Natural killer cell (primary cell): ENCODE data around the gene FOXS1. TPM values are rescaled to one million over a fixed set of nuclear protein-coding genes. Genes with fewer than 3 reads are reported as not detected.
"Not testable (repeated sequence)": the region's sequence is repeated elsewhere in the genome, so short reads cannot be mapped to it uniquely, and the experiment has no call there.

Experiments
- ATAC-seq, 3 donors: fragments of 150-1000 bp in 2 of 3; fragments of 200-7000 bp in 1 of 3; cut with Tn5 transposase; 1 replicate in 1 of 3; 2 replicates in 2 of 3; pipeline ENCODE4 v1.10.0; 2021; ENCODE audit warnings: mild to moderate bottlenecking in 2 of 3, moderate library complexity in 2 of 3
- DNase-seq, 2 donors: peaks; one replicate each; pipeline versions ENCODE4 v3.0.0 to v3.0.0-alpha.2; 2013 to 2021; ENCODE audit warnings: mixed read lengths in 1 of 2
- H3K27ac ChIP-seq: one replicate; pipeline ENCODE4 v1.5.1; 2013; ENCODE audit warnings: mild to moderate bottlenecking, low read length
- H3K27me3 ChIP-seq: one replicate; pipeline ENCODE4 v1.6.1; 2013; ENCODE audit warnings: low read length; ENCODE audit not compliant: control insufficient read depth, insufficient read depth
- H3K36me3 ChIP-seq: one replicate; pipeline ENCODE4 v1.6.1; 2013; ENCODE audit warnings: low read length; ENCODE audit not compliant: control insufficient read depth, insufficient read depth
- H3K4me1 ChIP-seq: one replicate; pipeline ENCODE4 v1.6.1; 2013; ENCODE audit warnings: low read length; ENCODE audit not compliant: control insufficient read depth, insufficient read depth
- H3K4me3 ChIP-seq: one replicate; pipeline ENCODE4 v1.5.1; 2013; ENCODE audit warnings: low read length
- H3K9me3 ChIP-seq: one replicate; pipeline ENCODE4 v1.6.1; 2013; ENCODE audit warnings: low read length; ENCODE audit not compliant: control insufficient read depth, insufficient read depth
- H3K27ac Mint-ChIP-seq, 2 donors: one replicate each; pipeline ENCODE4 v1.8.0; 2022; ENCODE audit warnings: mild to moderate bottlenecking in 2 of 2, mixed read lengths in 2 of 2, moderate library complexity in 1 of 2
- H3K27me3 Mint-ChIP-seq, 2 donors: one replicate each; pipeline ENCODE4 v1.8.0; 2022; ENCODE audit warnings: low read depth in 2 of 2, mixed read lengths in 2 of 2
- H3K36me3 Mint-ChIP-seq: one replicate; pipeline ENCODE4 v1.8.0; 2022; ENCODE audit warnings: mixed read lengths
- H3K4me1 Mint-ChIP-seq, 2 donors: one replicate each; pipeline ENCODE4 v1.8.0; 2022; ENCODE audit warnings: mixed read lengths in 2 of 2
- H3K4me3 Mint-ChIP-seq: one replicate; pipeline ENCODE4 v1.8.0; 2022; ENCODE audit warnings: mild to moderate bottlenecking, moderate library complexity, mixed read lengths
- H3K9me3 Mint-ChIP-seq, 2 donors: one replicate each; pipeline ENCODE4 v1.8.0; 2022; ENCODE audit warnings: mixed read lengths in 2 of 2
- WGBS: methylation state at CpG from one replicate; pipeline ENCODE4 v1.1.7; 2013; ENCODE audit warnings: missing lambda C conversion rate; ENCODE audit not compliant: insufficient coverage; 5-methylcytosine and 5-hydroxymethylcytosine counted together
- intact Hi-C: fragments of 100-400 bp; cut with micrococcal nuclease; formaldehyde crosslinking; loops from one replicate; pipeline ENCODE4 v1.14.2; 2022
- total RNA-seq, 4 donors: library from RNA; stranded (reverse); fragments of 120-200 nt in 1 of 4; gene quantifications; one replicate each; pipeline versions ENCODE4 v1.2.3 to v1.2.4, GENCODE V29; 2013 to 2022
- TF ChIP-seq, protein P1 (sequence below): fragments of 200-600 bp; IDR thresholded peaks from one replicate; pipeline ENCODE4 v1.8.0; 2022; ENCODE audit warnings: antibody characterized with exemption

Gene FOXS1
- total RNA-seq, 3 donors from 2014 or later (not counting 1 experiment from before 2014, with no cell fraction given) = not detected

- Histone ChIP-seq H3K9me3 (no peaks in the 10 kb centered on the region), H3K4me1 (peaks cover 34% of the 10 kb centered on the region), H3K27ac (no peak overlapping the region), H3K36me3 (no peaks in the 10 kb centered on the region), H3K27me3 (peaks cover 2% of the 10 kb centered on the region), H3K4me3 (no peak overlapping the region)
- no peak for DNase-seq
- Mint-ChIP-seq H3K4me3 (no peak overlapping the region), H3K27ac (no peak overlapping the region), H3K27me3 (peaks cover 0 to 5% of the 10 kb centered on the region in 2 donors), H3K4me1 (peaks cover 23 to 28% of the 10 kb centered on the region in 2 donors), H3K9me3 (no peaks in the 10 kb centered on the region), H3K36me3 (no peaks in the 10 kb centered on the region)
- intact Hi-C loops = no loop called here
- WGBS = 91% methylated on average over 17 of the region's 17 CpGs
- ATAC-seq = no peak
- TF ChIP-seq, protein P1, sequence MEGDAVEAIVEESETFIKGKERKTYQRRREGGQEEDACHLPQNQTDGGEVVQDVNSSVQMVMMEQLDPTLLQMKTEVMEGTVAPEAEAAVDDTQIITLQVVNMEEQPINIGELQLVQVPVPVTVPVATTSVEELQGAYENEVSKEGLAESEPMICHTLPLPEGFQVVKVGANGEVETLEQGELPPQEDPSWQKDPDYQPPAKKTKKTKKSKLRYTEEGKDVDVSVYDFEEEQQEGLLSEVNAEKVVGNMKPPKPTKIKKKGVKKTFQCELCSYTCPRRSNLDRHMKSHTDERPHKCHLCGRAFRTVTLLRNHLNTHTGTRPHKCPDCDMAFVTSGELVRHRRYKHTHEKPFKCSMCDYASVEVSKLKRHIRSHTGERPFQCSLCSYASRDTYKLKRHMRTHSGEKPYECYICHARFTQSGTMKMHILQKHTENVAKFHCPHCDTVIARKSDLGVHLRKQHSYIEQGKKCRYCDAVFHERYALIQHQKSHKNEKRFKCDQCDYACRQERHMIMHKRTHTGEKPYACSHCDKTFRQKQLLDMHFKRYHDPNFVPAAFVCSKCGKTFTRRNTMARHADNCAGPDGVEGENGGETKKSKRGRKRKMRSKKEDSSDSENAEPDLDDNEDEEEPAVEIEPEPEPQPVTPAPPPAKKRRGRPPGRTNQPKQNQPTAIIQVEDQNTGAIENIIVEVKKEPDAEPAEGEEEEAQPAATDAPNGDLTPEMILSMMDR = no peak
These were observed 13.6 kb downstream of the FOXS1 start for GRCh38 chr20:31831771-31832306.

DNA sequence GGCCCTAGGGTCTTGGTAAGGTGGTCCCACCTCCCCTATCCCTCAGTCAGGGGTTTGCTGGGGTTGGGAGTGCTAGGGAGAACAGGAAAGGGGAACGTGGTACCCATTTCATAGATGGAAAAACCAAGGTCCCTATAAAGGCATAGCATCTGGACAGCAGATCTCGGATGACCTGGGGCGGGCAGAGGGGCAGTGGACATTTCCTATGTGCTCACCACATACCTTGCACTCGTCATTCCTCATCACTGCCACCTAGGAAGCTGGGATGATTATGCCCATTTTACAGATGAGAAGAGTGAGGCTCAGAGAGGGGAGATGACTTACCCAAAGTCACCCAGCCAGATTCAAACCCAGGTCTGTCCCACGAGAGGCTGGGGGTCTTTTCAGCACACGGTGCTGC lies 14.2 kb downstream of the FOXS1 start:
- no peak overlapping the region for H3K27ac Mint-ChIP-seq
- no peaks in the 10 kb centered on the region for H3K9me3 Mint-ChIP-seq
- 89% methylated on average over 5 of the region's 6 CpGs for WGBS
- TF ChIP-seq, protein P1 = no peak
- peaks cover 0 to 5% of the 10 kb centered on the region in 2 donors for H3K27me3 Mint-ChIP-seq
- Histone ChIP-seq H3K9me3 (no peaks in the 10 kb centered on the region), H3K4me1 (peaks cover 28% of the 10 kb centered on the region), H3K27ac (no peak overlapping the region), H3K27me3 (peaks cover 2% of the 10 kb centered on the region), H3K36me3 (no peaks in the 10 kb centered on the region), H3K4me3 (no peak overlapping the region)
- DNase-seq (no peak), ATAC-seq (no peak)
- intact Hi-C loops = no loop called here
- H3K36me3 Mint-ChIP-seq = no peaks in the 10 kb centered on the region
- H3K4me1 Mint-ChIP-seq = peaks cover 18 to 23% of the 10 kb centered on the region in 2 donors
- H3K4me3 Mint-ChIP-seq = no peak overlapping the region

- H3K27me3 ChIP-seq = peaks cover 2% of the 10 kb centered on the region
- H3K27me3 Mint-ChIP-seq = peaks cover 0 to 5% of the 10 kb centered on the region in 2 donors
- no peaks in the 10 kb centered on the region for H3K9me3 ChIP-seq
- H3K36me3 ChIP-seq = no peaks in the 10 kb centered on the region
- H3K27ac ChIP-seq = no peak overlapping the region
- no peak for ATAC-seq
- no peaks in the 10 kb centered on the region for H3K36me3 Mint-ChIP-seq
- H3K4me1 ChIP-seq = peaks cover 21% of the 10 kb centered on the region
- H3K9me3 Mint-ChIP-seq = no peaks in the 10 kb centered on the region
- no peak overlapping the region for H3K27ac Mint-ChIP-seq
- TF ChIP-seq, protein P1 = no peak
- intact Hi-C loops = no loop called here
- H3K4me1 Mint-ChIP-seq = peaks cover 10 to 16% of the 10 kb centered on the region in 2 donors
- no peak for DNase-seq
- H3K4me3 Mint-ChIP-seq = no peak overlapping the region
- WGBS = 83% methylated on average over 7 of the region's 8 CpGs
- no peak overlapping the region for H3K4me3 ChIP-seq
These were observed 14.9 kb downstream of the FOXS1 start for GRCh38 chr20:31830406-31830981.

- H3K27me3 ChIP-seq = peaks cover 2% of the 10 kb centered on the region
- no peak overlapping the region for H3K27ac ChIP-seq
- no peak overlapping the region for H3K4me3 ChIP-seq
- TF ChIP-seq, protein P1 = no peak
- Mint-ChIP-seq H3K27me3 (peaks cover 0 to 5% of the 10 kb centered on the region in 2 donors), H3K27ac (no peak overlapping the region), H3K4me1 (peaks cover 3 to 8% of the 10 kb centered on the region in 2 donors), H3K36me3 (no peaks in the 10 kb centered on the region), H3K4me3 (no peak overlapping the region), H3K9me3 (no peaks in the 10 kb centered on the region)
- ATAC-seq (no peak), DNase-seq (no peak)
- 87% methylated on average over 6 of the region's 6 CpGs for WGBS
- intact Hi-C loops = no loop called here
- peaks cover 14% of the 10 kb centered on the region for H3K4me1 ChIP-seq
- no peaks in the 10 kb centered on the region for H3K9me3 ChIP-seq
- no peaks in the 10 kb centered on the region for H3K36me3 ChIP-seq
These were observed 15.7 kb downstream of the FOXS1 start for GRCh38 chr20:31829731-31830130.

- H3K4me1 ChIP-seq, H3K27me3 ChIP-seq, H3K4me3 ChIP-seq, ATAC-seq, H3K27me3 Mint-ChIP-seq, H3K36me3 Mint-ChIP-seq, H3K27ac ChIP-seq, intact Hi-C loops, DNase-seq, H3K9me3 Mint-ChIP-seq, H3K4me1 Mint-ChIP-seq, H3K9me3 ChIP-seq, H3K36me3 ChIP-seq, H3K27ac Mint-ChIP-seq, H3K4me3 Mint-ChIP-seq: not testable (repeated sequence)
- WGBS = 95% methylated on average over 11 of the region's 11 CpGs
These were observed 17.4 kb downstream of the FOXS1 start for GRCh38 chr20:31828016-31828415.
